Stimulated activated CD8-positive, alpha-beta memory T cell treated with anti-CD3 and anti-CD28 coated beads, Interleukin-15, amount 100 ng/mL, for 4 hours (primary cell): ENCODE data around the gene NCOA1.
"Not testable (repeated sequence)": the region's sequence is repeated elsewhere in the genome, so short reads cannot be mapped to it uniquely, and the experiment has no call there.

ENCODE experiments used
- DNase-seq, 2 donors: peaks; one replicate each; pipeline ENCODE4 v3.0.0-alpha.2; 2020; ENCODE audit warnings: low read depth in 2 of 2

Gene NCOA1

GRCh38 chr2:24577481-24577880 lies 86.4 kb downstream of the NCOA1 start:
- DNase-seq = no peak

DNA sequence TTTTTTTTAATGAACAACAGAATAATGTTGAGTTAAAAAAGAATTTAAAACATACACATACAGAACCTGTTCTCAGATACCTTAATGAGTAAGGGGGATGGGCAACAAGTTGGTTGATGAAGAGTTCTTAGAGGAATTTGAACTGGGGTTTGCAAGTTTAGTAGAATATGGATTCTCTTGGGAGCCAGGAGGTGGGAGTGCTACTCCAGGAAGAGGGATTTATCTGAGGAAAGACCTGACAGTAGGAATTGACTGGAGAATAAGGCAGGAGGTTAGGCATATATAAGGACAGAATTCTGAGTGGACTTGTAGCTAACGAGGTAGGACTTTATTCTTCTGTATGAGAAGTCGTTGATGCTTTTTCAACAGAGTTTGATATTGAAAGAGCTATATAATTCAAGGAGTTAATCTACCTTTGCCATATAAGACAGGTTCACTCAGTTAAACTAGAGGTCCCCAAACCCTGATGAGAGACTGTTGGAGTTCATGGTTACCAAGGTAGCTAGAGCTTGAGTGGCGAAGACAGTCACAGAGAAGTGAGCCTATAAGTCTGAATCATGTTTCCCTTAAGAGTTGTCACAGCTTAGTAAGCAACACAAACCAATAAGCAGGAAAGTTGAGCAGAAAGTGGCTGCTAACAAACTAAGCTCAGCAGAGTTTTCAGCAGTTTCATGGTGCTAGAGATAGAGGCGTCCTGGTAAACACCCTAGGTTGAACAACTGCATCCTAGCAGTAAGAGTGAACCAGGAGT lies 88.2 kb downstream of the NCOA1 start:
- no peak for DNase-seq

DNA sequence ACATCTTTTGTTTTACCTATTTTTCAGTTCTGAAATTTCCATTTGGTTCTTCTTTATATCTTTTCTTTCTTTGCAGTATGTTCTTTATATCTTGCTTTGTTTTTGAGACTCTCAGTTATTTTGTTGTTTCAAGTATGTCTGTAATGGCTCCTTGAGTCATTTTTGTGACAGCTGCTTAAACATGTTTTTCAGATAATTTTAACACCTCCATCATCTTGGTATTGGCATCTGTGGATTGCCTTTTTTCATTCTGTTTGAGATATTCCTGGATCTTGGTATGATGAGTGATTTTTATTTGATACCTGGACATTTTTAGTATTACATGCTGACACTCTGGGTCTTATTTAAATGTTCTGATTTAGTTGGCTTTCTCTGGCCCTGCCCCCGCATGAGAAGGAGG lies 89.5 kb downstream of the NCOA1 start:
- DNase-seq = no peak

DNA sequence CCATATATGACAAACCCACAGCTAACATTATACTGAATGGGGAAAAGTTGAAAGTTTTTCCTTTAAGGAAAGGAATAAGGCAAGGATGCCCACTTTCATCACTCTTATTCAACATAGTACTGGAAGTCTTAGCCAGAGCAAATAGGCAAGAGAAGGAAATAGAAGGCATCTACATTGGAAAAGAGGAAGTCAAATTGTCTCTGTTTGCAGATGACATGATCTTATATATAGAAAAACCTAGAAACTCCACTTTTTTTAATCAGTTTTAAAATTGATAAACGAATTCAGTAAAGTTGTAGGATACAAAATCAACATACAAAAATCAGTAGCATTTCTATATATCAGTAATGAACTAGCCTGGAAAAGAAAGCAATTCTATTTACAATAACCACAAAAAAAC lies 90.9 kb downstream of the NCOA1 start:
- DNase-seq = not testable (repeated sequence)

DNA sequence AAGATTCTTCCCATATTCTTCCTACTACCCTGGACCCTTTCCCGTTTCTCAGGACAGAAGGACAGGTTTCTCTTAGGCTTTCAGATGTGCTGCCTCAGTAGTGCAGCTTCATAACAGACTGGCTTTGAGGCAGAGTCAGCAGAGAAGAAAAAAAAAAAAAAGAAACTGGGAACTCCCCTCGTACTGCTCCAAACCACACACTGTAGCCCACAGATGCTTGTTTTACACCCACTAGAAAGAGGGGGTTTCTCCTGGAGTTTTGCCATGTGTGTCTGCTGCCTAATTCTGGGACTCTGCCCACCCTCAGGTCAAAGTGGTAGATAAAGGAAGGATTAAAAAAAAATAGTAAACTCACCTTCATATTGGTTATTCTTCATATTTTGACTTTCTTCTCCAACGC lies 95.9 kb downstream of the NCOA1 start:
- DNase-seq = no peak

- no peak for DNase-seq
These were observed 97.2 kb downstream of the NCOA1 start for GRCh38 chr2:24588294-24588693.

DNA sequence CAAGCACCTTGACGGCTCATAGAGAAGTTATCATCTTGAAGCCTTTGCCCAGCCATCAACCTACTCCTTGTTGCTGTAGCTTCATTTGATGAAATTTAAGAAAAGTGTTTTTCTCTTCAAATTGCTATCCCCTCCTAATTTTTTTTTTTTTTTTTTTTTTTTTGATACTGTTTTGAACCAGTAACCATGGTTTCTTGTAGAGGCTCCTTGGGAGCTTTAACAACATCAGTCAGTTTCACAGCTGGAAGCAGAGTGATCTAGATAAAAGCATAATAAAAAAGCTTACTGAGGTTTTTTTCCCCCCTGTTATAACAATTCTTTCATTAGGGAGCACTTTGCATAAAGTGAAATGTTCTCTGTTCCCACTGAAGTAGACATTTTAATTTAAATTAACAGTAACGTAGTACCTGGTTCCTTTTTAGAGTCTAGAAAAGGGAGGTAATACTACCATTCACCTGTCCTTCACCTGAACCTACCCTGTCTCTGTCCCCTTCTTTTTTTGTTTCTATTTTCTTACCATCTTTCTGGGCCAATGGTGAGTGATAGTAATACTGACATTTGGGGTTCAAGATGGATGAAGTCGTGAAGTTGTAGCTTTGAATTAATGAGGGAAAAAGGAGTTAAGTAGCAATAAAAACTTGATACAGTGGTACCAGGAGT lies 101.5 kb downstream of the NCOA1 start:
- no peak for DNase-seq

- DNase-seq = no peak
These were observed 103.2 kb downstream of the NCOA1 start for GRCh38 chr2:24594283-24594682.

GRCh38 chr2:24597181-24597870 lies 106.3 kb downstream of the NCOA1 start:
- DNase-seq = no peak

- DNase-seq = not testable (repeated sequence)
These were observed 109.1 kb downstream of the NCOA1 start for GRCh38 chr2:24600140-24600539.

GRCh38 chr2:24611631-24612030 lies 120.6 kb downstream of the NCOA1 start:
- DNase-seq = no peak

GRCh38 chr2:24613154-24613814 lies 122.2 kb downstream of the NCOA1 start:
- peak in 1 of 2 donors; percentile 1 for DNase-seq

GRCh38 chr2:24616616-24617015 lies 125.6 kb downstream of the NCOA1 start:
- no peak for DNase-seq

GRCh38 chr2:24617424-24617823 lies 126.4 kb downstream of the NCOA1 start:
- DNase-seq = no peak

DNA sequence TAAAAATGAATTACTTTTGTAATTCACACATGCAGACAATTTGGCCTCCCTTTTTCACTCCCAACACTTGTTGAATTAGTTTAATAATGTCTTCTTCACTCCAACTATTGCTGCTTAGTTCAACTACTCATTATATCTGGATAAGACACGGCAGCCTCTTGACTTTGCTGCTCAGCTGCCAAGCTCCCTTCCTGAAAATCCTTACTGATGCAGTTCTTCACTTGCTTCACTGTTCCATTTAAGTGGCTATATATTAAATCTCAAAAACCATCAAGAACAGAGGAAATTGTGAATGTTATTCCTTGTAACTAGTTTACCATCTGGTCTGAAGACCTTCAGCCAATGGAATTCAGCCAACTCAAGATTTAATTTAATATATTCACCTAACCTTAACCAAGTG lies 127.1 kb downstream of the NCOA1 start:
- DNase-seq = no peak

- DNase-seq = no peak
These were observed 127.6 kb downstream of the NCOA1 start for GRCh38 chr2:24618680-24619079.

GRCh38 chr2:24620936-24621335 lies 129.9 kb downstream of the NCOA1 start:
- no peak for DNase-seq

GRCh38 chr2:24621779-24622538 lies 130.9 kb downstream of the NCOA1 start:
- no peak for DNase-seq

- DNase-seq = no peak
These were observed 132.5 kb downstream of the NCOA1 start for GRCh38 chr2:24623535-24623934.

DNA sequence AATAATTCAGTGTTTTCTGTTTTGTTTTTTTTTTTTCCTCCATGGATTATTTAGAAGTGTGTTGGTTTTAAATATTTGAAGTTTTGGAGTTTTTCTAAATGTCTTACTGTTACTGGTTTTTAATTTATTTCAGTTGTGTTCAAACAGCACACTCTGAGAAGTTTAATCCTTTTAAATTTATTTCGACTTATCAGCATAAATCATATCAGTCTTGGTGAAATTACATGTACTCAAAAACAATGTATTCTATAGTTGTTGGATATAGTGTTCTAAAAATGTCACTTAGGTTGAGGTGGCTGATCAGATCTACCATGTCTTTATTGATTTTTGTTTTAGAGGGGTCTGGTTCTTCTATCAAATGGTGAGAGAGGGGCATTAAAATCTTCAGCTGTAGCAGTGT lies 134.7 kb downstream of the NCOA1 start:
- DNase-seq = no peak

GRCh38 chr2:24626131-24626530 lies 135.1 kb downstream of the NCOA1 start:
- no peak for DNase-seq

DNA sequence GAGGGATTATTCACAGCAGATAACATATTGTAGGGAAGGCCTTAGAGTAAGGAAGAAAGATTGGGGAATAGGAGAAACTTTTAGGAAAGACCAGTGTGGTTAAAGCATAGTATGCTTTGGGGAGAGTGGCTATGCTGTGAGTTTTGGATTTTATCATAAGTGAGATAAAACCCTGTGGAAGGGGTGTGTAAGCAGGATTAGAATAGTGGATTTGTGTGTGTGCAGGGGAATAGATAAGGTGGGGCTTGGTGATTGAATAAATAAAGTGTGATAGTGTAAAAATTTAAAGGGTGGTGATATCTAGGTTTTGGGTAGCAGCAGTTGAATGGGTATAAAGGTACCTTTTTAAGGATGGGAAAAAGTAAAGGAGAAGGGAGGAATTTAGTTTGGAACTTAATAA lies 137.7 kb downstream of the NCOA1 start:
- no peak for DNase-seq
